Vagina (tissue), 2 donors: Measurements from ENCODE around the gene PPP2R2C. TPM values are rescaled to one million over a fixed set of nuclear protein-coding genes. Genes with fewer than 3 reads are reported as not detected.

Experiments
- DNase-seq, 2 donors: peaks; one replicate each; pipeline ENCODE4 v3.0.0-alpha.2; 2017; ENCODE audit errors: extremely low spot score in 2 of 2
- H3K27ac ChIP-seq: fragments of 200-600 bp; sonication (generic); one replicate; pipeline ENCODE4 v1.5.1; 2019
- H3K27me3 ChIP-seq: fragments of 200-600 bp; sonication (generic); one replicate; pipeline ENCODE4 v1.5.1; 2019
- H3K36me3 ChIP-seq, 2 donors: fragments of 200-600 bp; sonication (generic); one replicate each; pipeline ENCODE4 v1.5.1; 2017 to 2019
- H3K4me1 ChIP-seq: fragments of 200-600 bp; sonication (generic); one replicate; pipeline ENCODE4 v1.5.1; 2019
- H3K4me3 ChIP-seq, 2 donors: fragments of 200-600 bp; sonication (generic); 1 replicate in 1 of 2; 2 replicates in 1 of 2; pipeline ENCODE4 v1.5.1; 2016 to 2019
- H3K9me3 ChIP-seq: fragments of 200-600 bp; sonication (generic); one replicate; pipeline ENCODE4 v1.5.1; 2019
- POLR2A ChIP-seq, 2 donors: fragments of 450-650 bp; IDR thresholded peaks; one replicate each; pipeline ENCODE4 v1.6.1; 2017; ENCODE audit warnings: antibody characterized with exemption in 2 of 2, mild to moderate bottlenecking in 2 of 2, moderate library complexity in 2 of 2
- POLR2AphosphoS5 ChIP-seq, 2 donors: sonication (generic); formaldehyde crosslinking; IDR thresholded peaks; one replicate each; pipeline ENCODE4 v1.9.0; 2017; ENCODE audit warnings: antibody characterized with exemption in 2 of 2, mild to moderate bottlenecking in 2 of 2, low read depth in 1 of 2; ENCODE audit not compliant: insufficient read depth in 1 of 2
- intact Hi-C: fragments of 100-400 bp; cut with DNase I; formaldehyde crosslinking; loops from one replicate; pipeline ENCODE4 v1.15.1; 2023
- total RNA-seq: library from RNA; depleted of rRNA; stranded (reverse); fragments of >200 nt; gene quantifications from one replicate; pipeline ENCODE4 v1.2.3, GENCODE V29; 2016
- TF ChIP-seq, protein P1 (sequence below), 3 experiments: fragments of 450-650 bp in 2 of 3; fragments of 200-600 bp in 1 of 3; sonication (generic) in 1 of 3; IDR thresholded peaks; one replicate each; pipeline ENCODE4 v1.5.1; 2017 to 2019; ENCODE audit warnings: antibody characterized with exemption in 3 of 3, mild to moderate bottlenecking in 2 of 3, moderate library complexity in 2 of 3

Gene PPP2R2C
- total RNA-seq, 1 donor from 2014 or later, result 17.2 TPM

DNA sequence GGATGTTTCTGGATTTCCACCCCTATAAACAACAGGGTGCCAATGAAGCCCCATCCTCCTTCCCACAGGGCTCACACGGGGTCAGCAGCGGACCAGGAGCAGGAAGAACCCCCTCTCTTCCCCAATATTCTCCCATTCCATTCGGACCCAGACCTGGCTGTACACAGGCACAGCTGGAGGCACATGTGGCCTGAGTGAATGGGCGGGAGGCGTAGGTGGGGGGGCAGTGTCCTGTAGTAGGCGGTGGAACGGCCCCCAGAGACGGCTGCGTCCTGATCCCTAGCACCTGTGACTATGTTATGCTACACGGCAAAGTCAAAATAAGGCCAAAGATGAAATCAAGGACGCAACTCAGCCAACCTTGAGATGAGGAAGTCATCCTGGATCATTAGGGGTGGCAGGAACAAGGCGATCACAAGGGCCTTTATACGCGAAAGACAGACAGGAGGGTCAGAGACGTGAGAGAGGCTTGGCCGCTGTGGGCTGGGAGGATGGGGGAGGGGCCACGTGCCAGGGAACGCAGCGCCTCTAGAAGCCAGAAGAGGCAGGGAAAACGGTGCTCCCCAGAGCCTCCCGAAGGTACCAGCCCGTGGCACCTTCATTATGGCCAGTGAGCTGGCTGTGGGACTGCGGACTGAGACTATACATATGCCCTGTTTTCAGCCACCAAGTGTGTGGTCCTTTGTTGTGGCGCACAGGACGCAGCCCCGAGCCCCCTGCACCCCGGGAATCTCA is 127.2 kb downstream of the PPP2R2C start:
- Histone ChIP-seq H3K27ac (no peak overlapping the region), H3K9me3 (no peaks in the 10 kb centered on the region), H3K27me3 (no peaks in the 10 kb centered on the region), H3K36me3 (no peaks in the 10 kb centered on the region), H3K4me3 (no peak overlapping the region), H3K4me1 (no peaks in the 10 kb centered on the region)
- DNase-seq, result no peak
- TF ChIP-seq, protein P1, sequence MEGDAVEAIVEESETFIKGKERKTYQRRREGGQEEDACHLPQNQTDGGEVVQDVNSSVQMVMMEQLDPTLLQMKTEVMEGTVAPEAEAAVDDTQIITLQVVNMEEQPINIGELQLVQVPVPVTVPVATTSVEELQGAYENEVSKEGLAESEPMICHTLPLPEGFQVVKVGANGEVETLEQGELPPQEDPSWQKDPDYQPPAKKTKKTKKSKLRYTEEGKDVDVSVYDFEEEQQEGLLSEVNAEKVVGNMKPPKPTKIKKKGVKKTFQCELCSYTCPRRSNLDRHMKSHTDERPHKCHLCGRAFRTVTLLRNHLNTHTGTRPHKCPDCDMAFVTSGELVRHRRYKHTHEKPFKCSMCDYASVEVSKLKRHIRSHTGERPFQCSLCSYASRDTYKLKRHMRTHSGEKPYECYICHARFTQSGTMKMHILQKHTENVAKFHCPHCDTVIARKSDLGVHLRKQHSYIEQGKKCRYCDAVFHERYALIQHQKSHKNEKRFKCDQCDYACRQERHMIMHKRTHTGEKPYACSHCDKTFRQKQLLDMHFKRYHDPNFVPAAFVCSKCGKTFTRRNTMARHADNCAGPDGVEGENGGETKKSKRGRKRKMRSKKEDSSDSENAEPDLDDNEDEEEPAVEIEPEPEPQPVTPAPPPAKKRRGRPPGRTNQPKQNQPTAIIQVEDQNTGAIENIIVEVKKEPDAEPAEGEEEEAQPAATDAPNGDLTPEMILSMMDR (IDR thresholded peaks at IDR 0.05), result no peak
- TF ChIP-seq POLR2A (IDR thresholded peaks at IDR 0.05) (no peak), POLR2AphosphoS5 (IDR thresholded peaks at IDR 0.05; ENCODE audit: insufficient read depth in 1 of 2, low read depth in 1 of 2) (no peak)
- intact Hi-C loops, result no loop called here

DNA sequence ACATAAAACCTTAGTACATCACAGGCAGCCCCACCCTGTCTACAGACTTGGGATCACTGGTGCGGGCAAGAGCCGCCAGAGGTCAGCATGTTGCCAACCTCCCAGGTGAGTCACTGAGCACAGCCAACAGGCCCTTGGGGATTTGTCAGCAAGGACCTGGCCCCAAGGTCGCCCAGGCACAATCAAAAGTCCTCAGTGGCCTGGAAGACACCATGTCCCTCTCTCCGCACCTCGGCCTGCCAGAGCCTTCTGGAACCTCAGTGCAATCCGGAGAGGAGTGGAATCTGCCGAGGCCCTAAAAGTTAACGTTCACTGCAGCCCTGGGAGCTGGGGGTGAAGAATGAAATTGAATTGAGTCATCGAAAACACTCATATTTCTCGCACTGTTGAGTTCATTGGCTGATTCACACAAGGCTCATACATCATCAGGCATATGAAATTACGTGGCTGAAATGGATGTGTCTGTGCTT is 128.4 kb downstream of the PPP2R2C start:
- H3K4me1 ChIP-seq, result no peaks in the 10 kb centered on the region
- intact Hi-C loops, result no loop called here
- H3K4me3 ChIP-seq, result no peak overlapping the region
- H3K36me3 ChIP-seq, result no peaks in the 10 kb centered on the region
- no peak overlapping the region for H3K27ac ChIP-seq
- H3K9me3 ChIP-seq, result no peaks in the 10 kb centered on the region
- H3K27me3 ChIP-seq, result no peaks in the 10 kb centered on the region
- TF ChIP-seq POLR2A (IDR thresholded peaks at IDR 0.05), result no peak
- TF ChIP-seq POLR2AphosphoS5 (IDR thresholded peaks at IDR 0.05; ENCODE audit: insufficient read depth in 1 of 2, low read depth in 1 of 2), result peak in 1 of 2 donors; percentile 45
- TF ChIP-seq, protein P1 (IDR thresholded peaks at IDR 0.05), result no peak
- no peak for DNase-seq

DNA sequence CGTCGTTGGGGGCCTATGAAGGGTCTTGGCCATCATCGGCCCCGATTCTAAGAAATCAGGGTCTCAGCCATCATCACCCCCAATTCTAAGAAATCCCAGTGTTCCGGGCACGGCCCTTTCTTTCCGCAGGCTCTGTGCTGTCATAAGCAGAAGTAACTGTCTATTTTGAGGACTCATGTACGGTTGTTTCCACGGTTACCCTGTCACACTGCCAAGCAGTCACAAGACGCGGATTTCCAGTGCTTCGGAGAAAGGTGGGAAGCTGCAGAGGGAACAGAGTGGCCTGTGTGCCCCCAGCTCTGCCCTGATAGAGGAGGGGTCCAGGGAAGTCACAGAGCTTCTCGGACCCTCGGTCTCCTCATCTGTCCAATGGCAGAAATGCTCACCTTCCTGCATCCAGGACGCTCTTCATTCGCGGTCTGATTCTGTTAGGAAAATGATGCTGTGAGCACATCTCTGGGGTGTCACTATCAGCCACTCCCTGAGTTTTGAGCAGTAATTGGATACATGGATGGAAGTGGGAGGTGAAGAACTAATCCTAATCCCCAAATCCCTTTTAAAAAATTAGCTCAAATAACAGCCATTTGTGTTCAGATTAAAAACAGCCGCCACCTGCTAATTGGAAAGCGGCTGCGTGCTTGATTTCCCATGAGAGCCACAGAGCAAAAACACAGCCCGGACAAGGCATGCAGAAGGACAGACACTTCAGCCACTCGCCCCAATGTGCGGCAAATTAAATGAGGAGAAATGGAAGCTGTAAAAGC is 129.7 kb downstream of the PPP2R2C start:
- no peak for DNase-seq
- H3K9me3 ChIP-seq, result no peaks in the 10 kb centered on the region
- TF ChIP-seq, protein P1 (IDR thresholded peaks at IDR 0.05), result no peak
- TF ChIP-seq POLR2AphosphoS5 (IDR thresholded peaks at IDR 0.05; ENCODE audit: insufficient read depth in 1 of 2, low read depth in 1 of 2), result no peak
- no peak for TF ChIP-seq POLR2A (IDR thresholded peaks at IDR 0.05)
- no peak overlapping the region for H3K4me3 ChIP-seq
- no peaks in the 10 kb centered on the region for H3K27me3 ChIP-seq
- H3K4me1 ChIP-seq, result no peaks in the 10 kb centered on the region
- intact Hi-C loops, result no loop called here
- no peak overlapping the region for H3K27ac ChIP-seq
- H3K36me3 ChIP-seq, result no peaks in the 10 kb centered on the region

DNA sequence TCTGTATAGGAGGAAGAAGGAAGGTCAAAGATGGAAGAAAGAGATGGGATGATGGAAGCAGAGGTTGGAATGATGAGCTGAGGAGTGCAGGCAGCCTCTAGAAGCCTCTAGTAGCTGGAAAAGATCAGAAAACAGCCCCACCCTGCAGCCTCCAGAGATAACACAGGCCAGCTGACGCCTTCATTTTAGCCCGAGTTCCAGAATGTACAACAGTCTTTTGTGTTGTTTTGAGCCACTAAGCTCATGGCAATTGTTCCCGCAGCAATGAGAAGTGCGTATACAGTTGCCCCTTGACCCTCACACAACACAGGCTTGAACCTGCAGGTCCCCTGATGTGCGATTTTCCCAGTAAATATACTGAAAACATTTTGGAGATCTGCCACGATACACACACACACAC is 130.7 kb downstream of the PPP2R2C start:
- Histone ChIP-seq H3K27ac (no peak overlapping the region), H3K36me3 (no peaks in the 10 kb centered on the region), H3K4me1 (no peaks in the 10 kb centered on the region), H3K9me3 (no peaks in the 10 kb centered on the region), H3K27me3 (no peaks in the 10 kb centered on the region), H3K4me3 (no peak overlapping the region)
- intact Hi-C loops, result no loop called here
- no peak for DNase-seq
- TF ChIP-seq POLR2AphosphoS5 (IDR thresholded peaks at IDR 0.05; ENCODE audit: insufficient read depth in 1 of 2, low read depth in 1 of 2) (no peak), POLR2A (IDR thresholded peaks at IDR 0.05) (no peak)
- TF ChIP-seq, protein P1 (IDR thresholded peaks at IDR 0.05), result no peak
